ENCODE data around the gene TFB2M. TPM values are rescaled to one million over a fixed set of nuclear protein-coding genes. Genes with fewer than 3 reads are reported as not detected.
"Not testable (repeated sequence)": the region's sequence is repeated elsewhere in the genome, so short reads cannot be mapped to it uniquely, and the experiment has no call there.

Gene TFB2M, protein sequence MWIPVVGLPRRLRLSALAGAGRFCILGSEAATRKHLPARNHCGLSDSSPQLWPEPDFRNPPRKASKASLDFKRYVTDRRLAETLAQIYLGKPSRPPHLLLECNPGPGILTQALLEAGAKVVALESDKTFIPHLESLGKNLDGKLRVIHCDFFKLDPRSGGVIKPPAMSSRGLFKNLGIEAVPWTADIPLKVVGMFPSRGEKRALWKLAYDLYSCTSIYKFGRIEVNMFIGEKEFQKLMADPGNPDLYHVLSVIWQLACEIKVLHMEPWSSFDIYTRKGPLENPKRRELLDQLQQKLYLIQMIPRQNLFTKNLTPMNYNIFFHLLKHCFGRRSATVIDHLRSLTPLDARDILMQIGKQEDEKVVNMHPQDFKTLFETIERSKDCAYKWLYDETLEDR
- polyA plus RNA-seq (ENCODE audit: insufficient read length in 3 of 3) = 10 to 100 TPM; 21.1 to 23.3 (median 21.2) TPM

GRCh38 chr1:246566128-246566812 lies at the start of gene TFB2M, which contains the start of gene CNST:
TFB2M (minus strand) TSS chr1:246566261; CDS start chr1:246566138, 123 bp downstream.
CNST (plus strand) TSS chr1:246566456; CDS start chr1:246591563, 25,107 bp downstream.
- DNase-seq (ENCODE audit: low read depth in 3 of 3, low spot score in 2 of 3) = peak; percentile 94 to 97 (median 95)

- no peak for DNase-seq (ENCODE audit: low read depth in 3 of 3, low spot score in 2 of 3)
Observed at GRCh38 chr1:246613096-246613758, 47.2 kb upstream of the TFB2M start.

DNA sequence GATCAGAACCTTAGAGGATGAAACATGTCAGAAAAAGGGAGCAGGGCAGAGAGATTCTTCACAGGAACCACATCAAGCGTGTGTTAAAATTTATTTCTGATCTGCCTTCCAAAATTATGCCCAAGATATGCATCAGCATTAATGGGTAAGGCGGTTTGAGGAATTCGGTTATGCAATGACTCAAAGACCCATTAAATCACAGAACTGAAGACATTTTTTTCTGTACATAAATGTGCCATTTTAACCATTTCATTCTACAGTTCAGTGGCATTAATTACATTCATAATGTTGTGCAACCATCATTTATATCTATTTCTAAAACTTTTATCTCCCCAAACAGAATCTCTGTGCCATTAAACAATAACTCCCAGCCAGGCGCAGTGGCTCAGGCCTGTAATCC lies 43.6 kb upstream of the TFB2M start:
- no peak for DNase-seq (ENCODE audit: low read depth in 3 of 3, low spot score in 2 of 3)

DNA sequence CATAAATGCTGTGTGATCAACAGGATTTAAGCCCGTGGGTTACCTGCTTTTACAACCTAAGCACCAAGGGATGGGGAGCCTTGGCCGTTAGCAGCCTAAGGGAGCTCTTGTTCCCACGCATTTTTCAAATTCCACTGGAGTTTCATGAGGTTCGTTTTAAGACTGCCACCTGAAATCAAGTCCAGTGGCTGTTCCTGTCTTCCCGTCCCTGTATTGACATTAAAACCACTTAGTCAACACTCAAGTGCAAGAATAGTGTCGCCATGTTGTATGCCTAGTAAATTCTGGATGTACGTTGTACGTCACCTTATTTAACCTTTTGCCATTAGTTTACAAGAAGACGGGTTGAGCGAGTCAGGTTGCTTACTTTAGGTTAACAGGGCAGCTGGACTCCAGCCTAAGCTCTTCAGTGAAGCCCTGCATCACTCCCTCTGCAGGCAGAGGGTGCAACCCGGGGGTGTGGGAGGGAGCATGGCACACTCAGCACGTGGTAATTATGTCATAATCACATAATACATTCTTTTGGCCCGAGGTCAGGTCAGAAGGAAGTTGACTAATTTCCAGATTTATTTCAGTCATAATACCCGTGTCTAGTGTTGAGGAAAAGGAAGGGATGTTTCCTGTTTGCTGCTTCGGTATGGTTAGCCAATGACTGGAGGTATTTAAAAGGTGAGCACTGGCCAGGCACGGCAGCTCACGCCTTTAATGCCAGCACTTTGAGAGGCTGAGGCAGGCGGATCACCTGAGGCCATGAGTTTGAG lies 42.7 kb upstream of the TFB2M start:
- no peak for DNase-seq (ENCODE audit: low read depth in 3 of 3, low spot score in 2 of 3)

GRCh38 chr1:246607462-246607861 lies 41.4 kb upstream of the TFB2M start:
- no peak for DNase-seq (ENCODE audit: low read depth in 3 of 3, low spot score in 2 of 3)

DNA sequence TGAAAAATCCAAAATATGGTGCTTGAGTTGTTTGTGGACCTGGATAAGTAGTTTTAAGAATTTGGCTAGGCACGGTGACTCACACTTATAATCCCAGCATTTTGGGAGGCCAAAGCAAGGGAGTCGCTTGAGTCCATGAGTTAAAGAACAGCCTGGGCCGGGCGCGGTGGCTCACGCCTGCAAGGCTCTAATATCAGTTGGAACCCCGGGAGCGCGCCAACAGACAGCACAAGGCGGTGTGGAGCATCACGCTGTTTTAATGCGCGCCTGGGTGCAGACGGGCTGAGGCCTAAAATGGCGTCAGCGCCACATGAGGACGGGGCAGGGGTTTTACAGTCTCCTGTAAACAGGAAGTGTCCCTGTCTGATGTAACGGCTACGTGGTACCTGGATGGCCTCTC lies 39.2 kb upstream of the TFB2M start:
- DNase-seq (ENCODE audit: low read depth in 3 of 3, low spot score in 2 of 3) = not testable (repeated sequence)

DNA sequence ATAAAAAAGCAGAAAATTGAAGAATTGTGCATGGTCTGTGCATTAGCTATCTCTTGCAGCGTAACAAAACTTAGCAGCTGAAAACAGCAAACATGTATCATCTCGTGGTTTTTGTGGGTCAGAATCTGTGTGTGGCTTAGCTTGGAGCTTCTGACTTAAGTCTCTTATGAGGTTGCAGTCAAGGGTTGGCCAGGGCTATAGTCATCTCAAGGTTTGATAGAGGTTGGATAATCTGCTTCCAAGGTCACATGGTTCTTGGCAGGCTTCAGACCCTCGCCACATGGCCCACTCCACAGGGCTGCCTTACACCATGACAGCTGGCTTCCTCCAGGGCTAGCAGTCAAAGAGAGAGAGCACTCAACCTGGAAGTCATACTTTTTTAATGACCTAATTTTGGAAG lies 36.1 kb upstream of the TFB2M start:
- no peak for DNase-seq (ENCODE audit: low read depth in 3 of 3, low spot score in 2 of 3)

DNA sequence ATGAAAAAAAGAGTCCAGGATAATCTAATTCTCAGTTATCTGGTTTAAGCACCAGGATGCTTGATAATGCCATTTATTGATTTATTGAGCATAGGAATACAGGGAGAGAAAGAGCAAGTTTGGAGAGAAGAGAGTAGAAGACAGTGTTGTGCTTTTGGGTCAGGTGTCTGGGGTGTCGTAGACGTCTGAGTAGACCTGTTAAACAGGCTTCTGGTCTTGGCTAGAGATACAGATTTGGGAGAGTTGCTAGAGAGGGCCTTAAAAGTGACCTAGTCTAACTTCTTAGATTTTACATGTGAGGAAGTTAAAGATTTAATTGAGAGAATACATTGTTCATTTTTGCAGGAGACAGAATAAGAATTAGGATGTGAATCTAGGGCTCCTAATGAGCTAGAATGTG lies 34.5 kb upstream of the TFB2M start:
- DNase-seq (ENCODE audit: low read depth in 3 of 3, low spot score in 2 of 3) = no peak

DNA sequence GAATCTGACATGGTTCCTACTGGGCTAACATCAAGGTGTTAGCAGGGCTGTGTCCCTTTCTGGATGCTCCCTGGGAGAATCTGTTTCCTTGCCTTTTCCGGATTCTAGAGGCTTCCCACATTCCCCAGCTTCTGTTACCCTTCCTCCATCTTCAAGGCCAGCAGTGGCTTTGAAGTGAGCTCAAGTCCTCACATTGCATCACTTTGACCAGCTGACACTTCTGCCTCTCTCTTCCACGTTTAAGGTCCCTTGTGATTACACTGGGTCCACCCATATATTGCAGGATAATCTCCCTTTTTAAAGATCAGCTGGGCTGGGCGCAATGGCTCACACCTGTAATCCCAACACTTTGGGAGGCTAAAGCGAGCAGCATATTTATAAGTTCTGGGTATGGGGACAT lies 33.3 kb upstream of the TFB2M start:
- DNase-seq (ENCODE audit: low read depth in 3 of 3, low spot score in 2 of 3) = no peak

DNA sequence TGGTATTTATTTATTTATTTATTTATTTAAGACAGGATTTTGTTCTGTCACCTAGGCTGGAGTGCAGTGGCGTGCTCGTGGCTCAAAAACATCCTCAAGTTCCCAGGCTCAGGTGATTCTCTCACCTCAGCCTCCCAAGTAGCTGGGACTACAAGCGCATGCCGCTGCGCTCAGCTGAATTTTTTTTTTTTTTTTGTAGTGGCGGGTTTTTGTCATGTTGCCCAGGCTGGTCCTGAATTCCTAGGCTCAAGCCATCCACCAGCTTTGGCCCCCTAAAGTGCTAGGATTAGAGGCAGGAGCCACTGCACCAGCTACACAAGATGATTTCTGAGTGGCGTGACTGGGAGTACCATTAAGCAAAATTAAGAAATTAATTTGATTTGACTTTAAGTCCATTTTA lies 31.9 kb upstream of the TFB2M start:
- DNase-seq (ENCODE audit: low read depth in 3 of 3, low spot score in 2 of 3) = no peak

DNA sequence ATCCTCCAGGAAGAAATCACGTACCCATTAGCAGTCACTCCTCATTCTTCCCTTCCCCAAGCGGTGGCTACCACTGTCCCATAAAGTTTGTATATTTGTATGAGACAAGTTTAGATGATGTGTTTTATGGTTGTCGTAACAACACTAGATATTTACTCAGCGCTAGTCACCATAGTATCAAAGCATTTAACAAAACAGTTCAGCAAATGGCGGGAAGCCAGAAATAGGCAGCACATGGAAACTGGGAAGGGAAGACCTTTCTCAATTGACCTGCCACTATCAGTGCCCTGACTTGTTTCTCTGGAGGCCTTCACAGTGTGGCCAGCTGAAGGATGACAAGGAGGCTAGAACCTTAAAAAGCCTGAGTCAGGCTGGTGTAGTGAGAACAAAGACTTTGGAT lies 31.3 kb upstream of the TFB2M start:
- DNase-seq (ENCODE audit: low read depth in 3 of 3, low spot score in 2 of 3) = no peak

DNA sequence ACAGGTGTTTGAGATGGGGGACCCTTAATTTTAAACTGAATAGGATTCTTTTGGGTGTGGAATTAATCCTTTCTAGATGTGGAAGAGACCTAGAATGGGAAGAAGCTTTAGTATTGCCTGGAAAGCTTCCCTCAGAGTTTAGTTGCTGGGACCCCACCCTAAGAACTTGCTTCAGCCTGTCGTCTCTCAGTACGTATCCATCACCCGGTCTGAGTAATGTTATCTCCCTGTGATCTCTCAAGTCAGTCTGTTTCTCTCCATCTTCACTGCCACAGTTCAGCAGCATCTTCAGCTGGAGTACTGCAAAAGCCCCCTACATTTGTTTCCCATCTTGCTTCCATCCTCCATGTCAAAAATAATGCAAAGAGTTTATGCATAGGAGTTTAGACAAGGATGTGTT lies 29.1 kb upstream of the TFB2M start:
- no peak for DNase-seq (ENCODE audit: low read depth in 3 of 3, low spot score in 2 of 3)

DNA sequence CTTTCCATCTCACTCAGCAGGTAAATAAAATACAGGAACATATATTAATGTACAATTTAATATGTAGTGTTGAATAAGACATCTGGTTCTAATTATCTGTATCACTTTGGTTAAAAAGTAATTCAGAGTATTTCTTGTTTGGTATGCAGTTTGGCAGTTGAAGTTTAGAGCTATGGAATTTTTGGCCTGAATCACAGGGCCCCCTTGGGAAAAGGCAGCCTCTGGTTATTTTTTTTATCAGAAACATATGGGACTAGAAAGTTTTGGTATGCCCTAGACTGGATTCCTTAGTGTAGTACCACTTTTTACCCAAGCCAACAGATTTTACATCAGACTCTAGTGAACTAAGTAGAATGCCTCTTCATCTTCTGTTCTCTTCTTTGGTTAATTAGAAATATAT lies 26.6 kb upstream of the TFB2M start:
- no peak for DNase-seq (ENCODE audit: low read depth in 3 of 3, low spot score in 2 of 3)

DNA sequence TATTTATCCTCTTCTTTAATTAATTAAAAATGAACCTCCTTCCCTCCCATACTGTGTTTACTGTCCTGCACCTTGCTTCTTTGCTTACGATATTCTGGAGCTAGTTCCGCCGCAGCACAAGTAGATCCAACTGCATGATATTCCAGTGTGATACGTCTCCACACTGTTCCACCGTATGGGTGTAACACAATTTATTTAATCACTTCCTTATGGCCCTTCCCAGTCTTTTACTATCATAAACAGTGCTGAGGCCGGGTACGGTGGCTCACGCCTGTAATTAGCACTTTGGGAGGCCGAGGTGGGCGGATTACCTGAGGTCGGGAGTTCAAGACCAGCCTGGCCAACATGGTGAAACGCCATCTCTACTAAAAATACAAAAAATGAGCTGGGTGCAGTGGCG lies 25.9 kb upstream of the TFB2M start:
- no peak for DNase-seq (ENCODE audit: low read depth in 3 of 3, low spot score in 2 of 3)

- DNase-seq (ENCODE audit: low read depth in 3 of 3, low spot score in 2 of 3) = no peak
Observed at GRCh38 chr1:246591504-246591903, 25.4 kb upstream of the TFB2M start.

GRCh38 chr1:246591047-246591446 lies 25.0 kb upstream of the TFB2M start:
- no peak for DNase-seq (ENCODE audit: low read depth in 3 of 3, low spot score in 2 of 3)

DNA sequence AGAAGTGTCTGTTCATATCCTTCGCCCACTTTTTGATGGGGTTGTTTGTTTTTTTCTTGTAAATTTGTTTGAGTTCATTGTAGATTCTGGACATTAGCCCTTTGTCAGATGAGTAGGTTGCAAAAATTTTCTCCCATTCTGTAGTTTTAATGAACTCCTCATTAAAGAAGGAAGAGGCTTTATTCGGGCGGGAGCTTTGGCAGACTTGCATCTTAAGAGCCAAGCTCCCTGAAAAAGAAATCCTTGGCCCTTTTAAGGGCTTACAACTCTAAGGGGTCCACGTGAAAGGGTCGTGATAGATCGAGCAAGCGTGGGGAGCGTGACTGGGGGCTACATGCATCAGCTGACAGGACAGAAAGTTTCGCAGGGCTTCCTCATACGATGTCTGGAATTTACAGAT lies 23.9 kb upstream of the TFB2M start:
- not testable (repeated sequence) for DNase-seq (ENCODE audit: low read depth in 3 of 3, low spot score in 2 of 3)

DNA sequence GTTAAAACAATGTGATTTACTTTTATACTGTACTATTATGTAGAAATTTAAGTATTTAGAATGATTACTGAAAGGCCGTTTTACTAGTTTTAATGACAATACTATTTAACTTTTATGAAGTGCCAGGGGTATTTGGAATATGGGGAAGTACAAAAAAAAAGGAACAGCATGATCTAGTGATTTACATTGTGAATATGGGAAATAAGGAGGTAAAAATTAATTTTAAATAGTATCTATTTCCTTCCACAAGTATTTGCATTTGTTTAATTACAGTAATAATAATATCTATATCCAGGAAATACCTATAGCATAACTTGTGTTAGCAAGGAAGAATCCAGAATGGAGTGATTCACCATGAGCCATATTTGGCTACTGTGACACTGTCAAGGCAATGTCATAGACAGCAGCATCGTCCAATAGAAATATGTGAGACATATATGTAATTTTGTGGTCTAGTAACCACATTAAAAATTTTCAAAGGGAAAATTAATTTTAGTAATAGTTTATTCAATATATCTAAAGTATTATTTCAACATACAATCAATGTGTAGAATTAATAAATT lies 22.2 kb upstream of the TFB2M start:
- no peak for DNase-seq (ENCODE audit: low read depth in 3 of 3, low spot score in 2 of 3)

- DNase-seq (ENCODE audit: low read depth in 3 of 3, low spot score in 2 of 3) = no peak
Observed at GRCh38 chr1:246587606-246588005, 21.5 kb upstream of the TFB2M start.

DNA sequence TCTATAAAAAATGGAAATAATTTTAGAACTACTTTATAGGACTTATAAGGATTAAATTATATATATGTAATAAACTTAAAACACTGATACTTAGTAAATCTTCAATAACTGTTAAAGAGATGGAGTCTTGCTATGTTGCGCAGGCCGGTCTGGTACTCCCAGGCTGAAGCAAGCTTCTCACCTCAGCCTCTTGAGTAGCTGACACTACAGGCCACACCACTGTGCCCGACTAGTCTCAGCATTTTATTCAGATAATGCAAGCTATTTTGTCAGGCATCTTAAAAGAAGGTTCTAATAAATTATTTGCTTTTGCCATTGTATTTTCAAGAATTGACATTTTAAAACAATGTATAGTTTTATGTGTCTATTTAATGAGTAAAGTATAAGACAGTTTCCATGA lies 21.0 kb upstream of the TFB2M start:
- no peak for DNase-seq (ENCODE audit: low read depth in 3 of 3, low spot score in 2 of 3)
